ENCODE measurements around the gene ADGRG3.

DNA sequence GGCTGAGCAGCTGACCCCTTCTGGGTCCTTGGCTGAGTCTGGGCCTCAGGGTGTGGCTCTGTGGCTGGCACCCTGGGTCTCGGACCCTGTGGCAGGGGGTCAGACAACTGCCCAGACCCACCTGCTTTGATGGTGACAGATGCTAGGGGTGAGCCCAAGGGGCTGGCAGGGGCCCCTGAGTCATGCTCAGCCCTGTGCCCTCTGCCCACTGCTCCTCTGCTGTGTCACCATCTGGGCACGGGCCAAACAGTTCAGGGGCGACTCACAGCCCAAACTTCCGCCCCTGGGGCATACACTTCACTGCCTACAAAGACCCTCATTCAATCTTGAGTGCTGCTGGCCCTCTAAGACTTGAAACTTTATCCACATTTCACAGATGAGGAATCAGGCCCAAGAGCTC is 33.9 kb upstream of the ADGRG3 start:
- TF ChIP-seq POLR2AphosphoS5 (IDR thresholded peaks at IDR 0.05) = no peak
- TF ChIP-seq, protein P1, sequence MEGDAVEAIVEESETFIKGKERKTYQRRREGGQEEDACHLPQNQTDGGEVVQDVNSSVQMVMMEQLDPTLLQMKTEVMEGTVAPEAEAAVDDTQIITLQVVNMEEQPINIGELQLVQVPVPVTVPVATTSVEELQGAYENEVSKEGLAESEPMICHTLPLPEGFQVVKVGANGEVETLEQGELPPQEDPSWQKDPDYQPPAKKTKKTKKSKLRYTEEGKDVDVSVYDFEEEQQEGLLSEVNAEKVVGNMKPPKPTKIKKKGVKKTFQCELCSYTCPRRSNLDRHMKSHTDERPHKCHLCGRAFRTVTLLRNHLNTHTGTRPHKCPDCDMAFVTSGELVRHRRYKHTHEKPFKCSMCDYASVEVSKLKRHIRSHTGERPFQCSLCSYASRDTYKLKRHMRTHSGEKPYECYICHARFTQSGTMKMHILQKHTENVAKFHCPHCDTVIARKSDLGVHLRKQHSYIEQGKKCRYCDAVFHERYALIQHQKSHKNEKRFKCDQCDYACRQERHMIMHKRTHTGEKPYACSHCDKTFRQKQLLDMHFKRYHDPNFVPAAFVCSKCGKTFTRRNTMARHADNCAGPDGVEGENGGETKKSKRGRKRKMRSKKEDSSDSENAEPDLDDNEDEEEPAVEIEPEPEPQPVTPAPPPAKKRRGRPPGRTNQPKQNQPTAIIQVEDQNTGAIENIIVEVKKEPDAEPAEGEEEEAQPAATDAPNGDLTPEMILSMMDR (IDR thresholded peaks at IDR 0.05) = no peak
- TF ChIP-seq POLR2A (IDR thresholded peaks at IDR 0.05; ENCODE audit: low read depth) = no peak
- TF ChIP-seq EP300 (IDR thresholded peaks at IDR 0.05) = no peak
